ENCODE measurements around the gene SLAMF6. TPM values are rescaled to one million over a fixed set of nuclear protein-coding genes. Genes with fewer than 3 reads are reported as not detected.

The SLAMF6 gene
- total and polyA plus RNA-seq, 4 experiments from 2014 or later: 56.4 to 105 (median 78.0) TPM

DNA sequence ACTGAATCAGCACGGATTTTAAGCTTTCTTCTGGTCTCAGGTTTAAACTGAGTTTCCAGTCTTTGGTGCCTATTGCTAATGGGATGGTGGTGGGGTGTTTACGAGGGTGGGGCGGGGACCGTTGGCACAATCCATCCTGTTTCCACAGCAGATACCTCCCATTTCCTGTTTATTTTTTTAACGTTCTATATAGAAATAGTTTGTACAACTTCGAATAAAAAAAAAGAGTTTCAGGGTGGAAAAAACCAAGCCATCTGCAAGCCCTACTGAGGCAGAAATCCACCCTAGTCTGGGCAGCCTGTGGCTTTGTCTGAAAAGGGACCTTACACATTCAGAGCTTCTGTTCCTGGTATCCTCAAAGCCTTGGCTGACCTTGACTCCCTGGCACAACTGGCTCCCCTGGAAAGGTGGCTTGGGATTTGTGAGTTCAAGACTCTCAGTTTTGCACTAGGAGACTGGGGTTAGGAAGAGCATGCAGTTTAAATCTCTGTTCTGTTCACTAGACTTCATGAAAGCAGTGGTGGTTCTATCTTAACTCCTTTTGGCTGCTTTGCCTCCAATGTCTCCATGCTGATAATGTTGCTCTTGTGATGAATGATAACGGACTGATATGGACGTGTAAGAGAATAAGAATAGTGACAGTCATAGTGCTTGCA lies 76.0 kb downstream of the SLAMF6 start:
- H3K27ac ChIP-seq (ENCODE audit: low read depth, low read length): peak overlapping the region; percentile 11
- peak overlapping the region; percentile 6 to 70 (median 53) for H3K4me3 Mint-ChIP-seq
- no peaks in the 10 kb centered on the region for H3K36me3 Mint-ChIP-seq
- no peak overlapping the region for H3K4me3 ChIP-seq (ENCODE audit: low read length in 2 of 2)
- H3K27me3 Mint-ChIP-seq: no peaks in the 10 kb centered on the region
- H3K4me1 Mint-ChIP-seq: peaks cover 60 to 81% (median 69%) of the 10 kb centered on the region in 4 donors
- H3K27me3 ChIP-seq (ENCODE audit: insufficient read depth, low read length): no peaks in the 10 kb centered on the region
- H3K9me3 ChIP-seq (ENCODE audit: control insufficient read depth in 1 of 2, low read length in 2 of 2): no peaks in the 10 kb centered on the region
- no peaks in the 10 kb centered on the region for H3K9me3 Mint-ChIP-seq
- intact Hi-C loops (cut with micrococcal nuclease): no loop called here
- ChIA-PET CTCF (ENCODE audit: partially characterized antibody) (interaction anchor here (0.7 to 2.2 kb wide), 3 partner anchors 14 to 160 kb away, joined by 3 to 13 read pairs (median 3); no protein-coding TSS in a partner anchor), POLR2A (ENCODE audit: partially characterized antibody) (interaction anchor here (0.6 to 5.5 kb wide), 11 partner anchors 8 to 93 kb away, joined by 3 to 35 read pairs (median 3); no protein-coding TSS in a partner anchor)
- H3K4me1 ChIP-seq (ENCODE audit: insufficient read depth, low read length): peaks cover 78% of the 10 kb centered on the region
- H3K36me3 ChIP-seq (ENCODE audit: insufficient read depth, low read length): no peaks in the 10 kb centered on the region
- no peak for DNase-seq
- peak overlapping the region; percentile 11 to 88 (median 72) for H3K27ac Mint-ChIP-seq

DNA sequence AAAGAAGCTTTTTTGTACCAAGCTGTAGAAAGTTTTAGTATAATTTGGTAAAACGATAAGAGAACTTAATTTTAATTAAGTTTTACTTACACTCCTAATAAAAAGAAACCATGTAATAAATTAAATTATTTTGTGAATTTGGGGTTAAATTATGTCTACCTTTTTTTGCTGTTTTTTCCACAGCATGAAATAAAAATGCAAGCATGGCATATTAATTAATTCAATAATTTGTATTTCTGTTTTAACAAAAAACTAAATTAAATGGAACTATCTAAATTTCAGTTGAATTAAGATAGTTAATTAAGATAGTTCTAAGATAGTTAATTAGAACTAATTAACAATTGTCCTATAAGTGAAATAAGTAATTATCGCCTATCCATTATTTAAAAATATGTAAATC lies 83.3 kb downstream of the SLAMF6 start:
- Mint-ChIP-seq H3K27me3 (no peaks in the 10 kb centered on the region), H3K27ac (no peak overlapping the region), H3K4me1 (peaks cover 39 to 58% (median 49%) of the 10 kb centered on the region in 4 donors), H3K9me3 (peaks cover 0 to 11% (median 0%) of the 10 kb centered on the region in 8 donors), H3K4me3 (no peak overlapping the region), H3K36me3 (peaks cover 0 to 4% of the 10 kb centered on the region in 2 donors)
- ChIA-PET CTCF (ENCODE audit: partially characterized antibody) (interaction anchor here (1.0 kb wide), 2 partner anchors 12 to 167 kb away, joined by 3 read pairs; no protein-coding TSS in a partner anchor), POLR2A (ENCODE audit: partially characterized antibody) (interaction anchor here (0.9 to 1.2 kb wide), 3 partner anchors 10 to 101 kb away, joined by 3 to 5 read pairs (median 3); no protein-coding TSS in a partner anchor)
- no peaks in the 10 kb centered on the region for H3K27me3 ChIP-seq (ENCODE audit: insufficient read depth, low read length)
- H3K36me3 ChIP-seq (ENCODE audit: insufficient read depth, low read length): no peaks in the 10 kb centered on the region
- H3K27ac ChIP-seq (ENCODE audit: low read depth, low read length): no peak overlapping the region
- H3K4me1 ChIP-seq (ENCODE audit: insufficient read depth, low read length): peaks cover 45% of the 10 kb centered on the region
- no peak overlapping the region for H3K4me3 ChIP-seq (ENCODE audit: low read length in 2 of 2)
- intact Hi-C loops (cut with micrococcal nuclease): loop anchor here (2.0 kb wide), 1 partner anchor 23 kb away; no protein-coding TSS in a partner anchor
- H3K9me3 ChIP-seq (ENCODE audit: control insufficient read depth in 1 of 2, low read length in 2 of 2): no peaks in the 10 kb centered on the region
- DNase-seq: no peak

DNA sequence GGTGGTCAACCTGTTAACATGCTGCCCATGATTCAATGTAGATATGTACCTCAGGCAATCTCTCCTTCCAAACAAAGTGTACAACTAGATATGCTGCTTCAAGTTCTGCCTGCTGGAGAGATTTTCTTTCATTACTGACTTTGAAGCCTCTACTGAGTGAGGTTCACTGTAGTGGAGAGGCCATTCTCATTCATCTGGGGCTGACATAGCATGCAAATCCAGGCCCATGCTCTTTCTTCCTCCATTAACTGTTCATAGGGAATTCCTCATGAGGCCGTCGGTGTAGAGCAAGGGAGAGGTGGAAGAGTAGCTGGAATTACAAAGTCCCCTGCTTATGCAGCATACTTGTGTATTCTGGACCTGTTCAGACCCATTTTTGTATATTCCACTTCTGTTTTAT lies 84.1 kb downstream of the SLAMF6 start:
- Mint-ChIP-seq H3K27me3 (no peaks in the 10 kb centered on the region), H3K36me3 (peaks cover 0 to 4% of the 10 kb centered on the region in 2 donors), H3K27ac (peak overlapping the region; percentile 82 to 99 (median 98)), H3K4me3 (peak overlapping the region in 7 of 8 donors; percentile 86 to 91 (median 88)), H3K9me3 (peaks cover 0 to 17% (median 3%) of the 10 kb centered on the region in 8 donors), H3K4me1 (peaks cover 36 to 59% (median 46%) of the 10 kb centered on the region in 4 donors)
- ChIA-PET POLR2A (ENCODE audit: partially characterized antibody) (interaction anchor here (0.9 to 1.1 kb wide), 2 partner anchors 9 to 102 kb away, joined by 3 to 5 read pairs; no protein-coding TSS in a partner anchor), CTCF (ENCODE audit: partially characterized antibody) (interaction anchor here (1.0 to 1.6 kb wide), 3 partner anchors 10 to 168 kb away, joined by 3 to 6 read pairs (median 3); no protein-coding TSS in a partner anchor)
- H3K4me3 ChIP-seq (ENCODE audit: low read length in 2 of 2): peak overlapping the region; percentile 31 to 62
- no peaks in the 10 kb centered on the region for H3K27me3 ChIP-seq (ENCODE audit: insufficient read depth, low read length)
- no peak for DNase-seq
- H3K36me3 ChIP-seq (ENCODE audit: insufficient read depth, low read length): no peaks in the 10 kb centered on the region
- peaks cover 37% of the 10 kb centered on the region for H3K4me1 ChIP-seq (ENCODE audit: insufficient read depth, low read length)
- H3K27ac ChIP-seq (ENCODE audit: low read depth, low read length): peak overlapping the region; percentile 77
- intact Hi-C loops (cut with micrococcal nuclease): loop anchor here (2.0 kb wide), 1 partner anchor 24 kb away; no protein-coding TSS in a partner anchor
- H3K9me3 ChIP-seq (ENCODE audit: control insufficient read depth in 1 of 2, low read length in 2 of 2): no peaks in the 10 kb centered on the region

- ChIA-PET CTCF (ENCODE audit: partially characterized antibody) (interaction anchor here (1.6 kb wide), 1 partner anchor 10 kb away, joined by 6 read pairs; no protein-coding TSS in a partner anchor), POLR2A (ENCODE audit: partially characterized antibody) (interaction anchor here (0.8 to 1.6 kb wide), 8 partner anchors 8 to 140 kb away, joined by 3 to 9 read pairs (median 4); no protein-coding TSS in a partner anchor)
- Histone ChIP-seq H3K4me1 (ENCODE audit: insufficient read depth, low read length) (peaks cover 34% of the 10 kb centered on the region), H3K27ac (ENCODE audit: low read depth, low read length) (peak overlapping the region; percentile 77), H3K27me3 (ENCODE audit: insufficient read depth, low read length) (no peaks in the 10 kb centered on the region), H3K9me3 (ENCODE audit: control insufficient read depth in 1 of 2, low read length in 2 of 2) (no peaks in the 10 kb centered on the region), H3K36me3 (ENCODE audit: insufficient read depth, low read length) (no peaks in the 10 kb centered on the region), H3K4me3 (ENCODE audit: low read length in 2 of 2) (peak overlapping the region; percentile 31 to 62)
- DNase-seq: no peak
- peaks cover 0 to 4% of the 10 kb centered on the region in 2 donors for H3K36me3 Mint-ChIP-seq
- H3K9me3 Mint-ChIP-seq: peaks cover 0 to 17% (median 3%) of the 10 kb centered on the region in 8 donors
- H3K4me3 Mint-ChIP-seq: peak overlapping the region; percentile 86 to 91 (median 88)
- peak overlapping the region; percentile 82 to 99 (median 98) for H3K27ac Mint-ChIP-seq
- H3K4me1 Mint-ChIP-seq: peaks cover 32 to 56% (median 43%) of the 10 kb centered on the region in 4 donors
- intact Hi-C loops (cut with micrococcal nuclease): loop anchor here (2.0 kb wide), 1 partner anchor 24 kb away; no protein-coding TSS in a partner anchor
- H3K27me3 Mint-ChIP-seq: no peaks in the 10 kb centered on the region
These were observed 84.6 kb downstream of the SLAMF6 start for GRCh38 chr1:160438317-160438918.

GRCh38 chr1:160437432-160438316 lies 85.4 kb downstream of the SLAMF6 start:
- peaks cover 0 to 17% (median 3%) of the 10 kb centered on the region in 8 donors for H3K9me3 Mint-ChIP-seq
- peak; percentile 50 to 60 (median 52) for DNase-seq
- ChIA-PET CTCF (ENCODE audit: partially characterized antibody) (interaction anchor here (1.0 to 1.6 kb wide), 4 partner anchors 9 to 172 kb away, joined by 3 to 6 read pairs (median 5); no protein-coding TSS in a partner anchor), POLR2A (ENCODE audit: partially characterized antibody) (interaction anchor here (0.8 to 1.6 kb wide), 7 partner anchors 9 to 141 kb away, joined by 3 to 9 read pairs (median 4); no protein-coding TSS in a partner anchor)
- peak overlapping the region; percentile 31 to 62 for H3K4me3 ChIP-seq (ENCODE audit: low read length in 2 of 2)
- H3K27me3 ChIP-seq (ENCODE audit: insufficient read depth, low read length): no peaks in the 10 kb centered on the region
- H3K4me1 Mint-ChIP-seq: peaks cover 31 to 57% (median 45%) of the 10 kb centered on the region in 4 donors
- H3K4me1 ChIP-seq (ENCODE audit: insufficient read depth, low read length): peaks cover 34% of the 10 kb centered on the region
- H3K27ac ChIP-seq (ENCODE audit: low read depth, low read length): peak overlapping the region; percentile 77
- peaks cover 0 to 4% of the 10 kb centered on the region in 2 donors for H3K36me3 Mint-ChIP-seq
- peak overlapping the region; percentile 82 to 99 (median 98) for H3K27ac Mint-ChIP-seq
- no peaks in the 10 kb centered on the region for H3K9me3 ChIP-seq (ENCODE audit: control insufficient read depth in 1 of 2, low read length in 2 of 2)
- peak overlapping the region; percentile 86 to 91 (median 88) for H3K4me3 Mint-ChIP-seq
- no peaks in the 10 kb centered on the region for H3K27me3 Mint-ChIP-seq
- no peaks in the 10 kb centered on the region for H3K36me3 ChIP-seq (ENCODE audit: insufficient read depth, low read length)
- intact Hi-C loops (cut with micrococcal nuclease): loop anchor here (2.0 kb wide), 1 partner anchor 25 kb away; no protein-coding TSS in a partner anchor

GRCh38 chr1:160436966-160437365 lies 86.1 kb downstream of the SLAMF6 start:
- DNase-seq: no peak
- no peaks in the 10 kb centered on the region for H3K27me3 Mint-ChIP-seq
- H3K4me1 ChIP-seq (ENCODE audit: insufficient read depth, low read length): peaks cover 41% of the 10 kb centered on the region
- peaks cover 35 to 63% (median 50%) of the 10 kb centered on the region in 4 donors for H3K4me1 Mint-ChIP-seq
- H3K4me3 Mint-ChIP-seq: peak overlapping the region in 4 of 8 donors; percentile 37 to 91 (median 81)
- H3K36me3 ChIP-seq (ENCODE audit: insufficient read depth, low read length): no peaks in the 10 kb centered on the region
- H3K27ac ChIP-seq (ENCODE audit: low read depth, low read length): peak overlapping the region; percentile 77
- CTCF ChIA-PET (ENCODE audit: partially characterized antibody): interaction anchor here (1.0 to 1.6 kb wide), 4 partner anchors 8 to 173 kb away, joined by 3 to 5 read pairs (median 4); no protein-coding TSS in a partner anchor
- intact Hi-C loops (cut with micrococcal nuclease): no loop called here
- peaks cover 0 to 4% of the 10 kb centered on the region in 2 donors for H3K36me3 Mint-ChIP-seq
- POLR2A ChIA-PET (ENCODE audit: partially characterized antibody): interaction anchor here (1.2 to 1.6 kb wide), 4 partner anchors 8 to 124 kb away, joined by 3 to 9 read pairs (median 6); no protein-coding TSS in a partner anchor
- H3K27ac Mint-ChIP-seq: peak overlapping the region; percentile 82 to 99 (median 98)
- peaks cover 0 to 17% (median 3%) of the 10 kb centered on the region in 8 donors for H3K9me3 Mint-ChIP-seq
- no peak overlapping the region for H3K4me3 ChIP-seq (ENCODE audit: low read length in 2 of 2)
- no peaks in the 10 kb centered on the region for H3K9me3 ChIP-seq (ENCODE audit: control insufficient read depth in 1 of 2, low read length in 2 of 2)
- H3K27me3 ChIP-seq (ENCODE audit: insufficient read depth, low read length): no peaks in the 10 kb centered on the region
